Neural cell (in vitro differentiated cells): ENCODE data around the gene SPIN1. TPM values are rescaled to one million over a fixed set of nuclear protein-coding genes. Genes with fewer than 3 reads are reported as not detected.

Experiments
- H2AFZ ChIP-seq: fragments of 200-600, 300-800 bp; sonication (generic), shearing (Covaris generic); 2 replicates; pipeline ENCODE4 v1.6.0; 2014; ENCODE audit warnings: low read depth, mild to moderate bottlenecking, antibody characterized with exemption, low read length, moderate library complexity
- H3F3A ChIP-seq: fragments of 200-600 bp; shearing (Covaris generic); 2 replicates; pipeline ENCODE4 v1.6.1; 2016; ENCODE audit warnings: mild to moderate bottlenecking, moderate library complexity, mixed read lengths, antibody characterized with exemption, low read length; ENCODE audit not compliant: insufficient read depth, poor library complexity, severe bottlenecking
- H3K27ac ChIP-seq: fragments of 200-600, 300-800 bp; sonication (generic), shearing (Covaris generic); 2 replicates; pipeline ENCODE4 v1.5.1; 2014; ENCODE audit warnings: mild to moderate bottlenecking, low read length, moderate library complexity
- H3K27me3 ChIP-seq: fragments of 300-800, 200-600 bp; sonication (generic), shearing (Covaris generic); 2 replicates; pipeline ENCODE4 v1.6.0; 2014; ENCODE audit warnings: mild to moderate bottlenecking, low read depth, low read length, moderate library complexity; ENCODE audit not compliant: insufficient read depth
- H3K36me3 ChIP-seq: fragments of 300-800, 200-600 bp; sonication (generic), shearing (Covaris generic); 2 replicates; pipeline ENCODE4 v1.5.1; 2014; ENCODE audit warnings: mild to moderate bottlenecking, antibody characterized with exemption, low read length, moderate library complexity; ENCODE audit not compliant: insufficient read depth
- H3K4me2 ChIP-seq: fragments of 300-800, 200-600 bp; sonication (generic), shearing (Covaris generic); 2 replicates; pipeline ENCODE4 v1.6.0; 2014; ENCODE audit warnings: mild to moderate bottlenecking, low read length
- H3K4me3 ChIP-seq: fragments of 300-800, 200-600 bp; sonication (generic), shearing (Covaris generic); 2 replicates; pipeline ENCODE4 v1.5.1; 2014; ENCODE audit warnings: mild to moderate bottlenecking, low read length, moderate library complexity
- H3K79me2 ChIP-seq: fragments of 200-600 bp; shearing (Covaris generic); replicated peaks from 2 replicates; pipeline ENCODE4 v1.6.0; 2014; ENCODE audit warnings: mild to moderate bottlenecking, low read length, moderate library complexity; ENCODE audit not compliant: insufficient read depth
- H3K9ac ChIP-seq: fragments of 300-800, 200-600 bp; sonication (generic), shearing (Covaris generic); 2 replicates; pipeline ENCODE4 v1.6.1; 2016; ENCODE audit warnings: mild to moderate bottlenecking, low read length, mixed read lengths
- H3K9me2 ChIP-seq: fragments of 200-600 bp; shearing (Covaris generic); 2 replicates; pipeline ENCODE4 v1.6.1; 2016; ENCODE audit warnings: mild to moderate bottlenecking, low read length, mixed read lengths; ENCODE audit not compliant: insufficient read depth
- H3K9me3 ChIP-seq: fragments of 200-600, 300-800 bp; sonication (generic), shearing (Covaris generic); 2 replicates; pipeline ENCODE4 v1.6.1; 2016; ENCODE audit warnings: mild to moderate bottlenecking, mixed run types, low read length, moderate library complexity, mixed read lengths
- H4K20me1 ChIP-seq: fragments of 200-600 bp; shearing (Covaris generic); 2 replicates; pipeline ENCODE4 v1.6.1; 2016; ENCODE audit warnings: mild to moderate bottlenecking, mixed run types; ENCODE audit not compliant: insufficient read depth
- EP300 ChIP-seq: fragments of 450-650 bp; conservative IDR thresholded peaks from 2 replicates; pipeline ENCODE4 v1.6.1; 2014; ENCODE audit warnings: antibody characterized with exemption, mild to moderate bottlenecking, moderate library complexity; ENCODE audit not compliant: poor library complexity, severe bottlenecking
- EZH2 ChIP-seq: fragments of 200-600, 300-800 bp; shearing (Covaris generic), sonication (generic); IDR thresholded peaks from 2 replicates; pipeline ENCODE4 v1.6.1; 2014; ENCODE audit warnings: antibody characterized with exemption, low read length, borderline replicate concordance, mild to moderate bottlenecking; ENCODE audit not compliant: insufficient read depth, poor library complexity, severe bottlenecking
- MXI1 ChIP-seq: fragments of 450-650 bp; conservative IDR thresholded peaks from 2 replicates; pipeline ENCODE4 v1.6.1; 2014; ENCODE audit warnings: antibody characterized with exemption, mild to moderate bottlenecking; ENCODE audit not compliant: poor library complexity, severe bottlenecking
- POLR2AphosphoS5 ChIP-seq: IDR thresholded peaks from 2 replicates; pipeline ENCODE4 v1.6.1; 2012
- RAD21 ChIP-seq: fragments of 450-650 bp; conservative IDR thresholded peaks from 2 replicates; pipeline ENCODE4 v1.6.1; 2014; ENCODE audit warnings: antibody characterized with exemption, mild to moderate bottlenecking, moderate library complexity
- REST ChIP-seq: IDR thresholded peaks from 2 replicates; pipeline ENCODE4 v1.6.1; 2012; ENCODE audit warnings: borderline replicate concordance
- SMC3 ChIP-seq: fragments of 450-650 bp; conservative IDR thresholded peaks from 2 replicates; pipeline ENCODE4 v1.6.1; 2014; ENCODE audit warnings: antibody characterized with exemption, mild to moderate bottlenecking, moderate library complexity; ENCODE audit not compliant: poor library complexity
- TAF1 ChIP-seq: IDR thresholded peaks from 2 replicates; pipeline ENCODE4 v1.6.1; 2012; ENCODE audit warnings: low read depth
- polyA plus RNA-seq: library from polyadenylated mRNA; depleted of rRNA; stranded (reverse); fragments of >200 nt; gene quantifications from 2 replicates; pipeline ENCODE4 v1.2.3, GENCODE V29; 2014
- TF ChIP-seq, protein P1 (sequence below): fragments of 450-650 bp; IDR thresholded peaks from 2 replicates; pipeline ENCODE4 v1.5.1; 2014; ENCODE audit warnings: antibody characterized with exemption, mild to moderate bottlenecking, moderate library complexity; ENCODE audit not compliant: poor library complexity, severe bottlenecking

SPIN1 gene
- polyA plus RNA-seq, 1 donor from 2014 or later = 282 TPM

GRCh38 chr9:88372103-88372654 lies 16.1 kb upstream of the SPIN1 start:
- Histone ChIP-seq H3K27ac (no peak overlapping the region), H3K9ac (no peak overlapping the region), H2AFZ (no peak overlapping the region), H3K27me3 (no peaks in the 10 kb centered on the region), H3K4me3 (no peak overlapping the region), H3F3A (no peaks in the 10 kb centered on the region), H3K4me2 (no peak overlapping the region), H4K20me1 (no peaks in the 10 kb centered on the region), H3K36me3 (no peaks in the 10 kb centered on the region), H3K79me2 (no peaks in the 10 kb centered on the region), H3K9me2 (no peaks in the 10 kb centered on the region), H3K9me3 (no peaks in the 10 kb centered on the region)
- no peak for TF ChIP-seq RAD21

- no peaks in the 10 kb centered on the region for H4K20me1 ChIP-seq
- no peaks in the 10 kb centered on the region for H3F3A ChIP-seq
- H3K9me2 ChIP-seq = no peaks in the 10 kb centered on the region
- no peaks in the 10 kb centered on the region for H3K9me3 ChIP-seq
- H3K9ac ChIP-seq = no peak overlapping the region
- TF ChIP-seq RAD21 (no peak), TAF1 (no peak)
- H3K27ac ChIP-seq = no peak overlapping the region
- H3K36me3 ChIP-seq = no peaks in the 10 kb centered on the region
- no peaks in the 10 kb centered on the region for H3K79me2 ChIP-seq
- no peak overlapping the region for H3K4me3 ChIP-seq
- H3K27me3 ChIP-seq = no peaks in the 10 kb centered on the region
- H3K4me2 ChIP-seq = no peak overlapping the region
- no peak overlapping the region for H2AFZ ChIP-seq
These were observed 15.2 kb upstream of the SPIN1 start for GRCh38 chr9:88373045-88373444.

- Histone ChIP-seq H3K9me3 (no peaks in the 10 kb centered on the region), H4K20me1 (no peaks in the 10 kb centered on the region), H3K9ac (no peak overlapping the region), H3K9me2 (no peaks in the 10 kb centered on the region), H3K79me2 (no peaks in the 10 kb centered on the region), H2AFZ (no peak overlapping the region), H3K36me3 (no peaks in the 10 kb centered on the region), H3K4me3 (no peak overlapping the region), H3K4me2 (no peak overlapping the region), H3K27ac (no peak overlapping the region), H3K27me3 (no peaks in the 10 kb centered on the region), H3F3A (no peaks in the 10 kb centered on the region)
- TF ChIP-seq MXI1 (no peak), EP300 (no peak), RAD21 (no peak), EZH2 (no peak), POLR2AphosphoS5 (no peak), SMC3 (no peak), TAF1 (no peak), REST (no peak)
- TF ChIP-seq, protein P1, sequence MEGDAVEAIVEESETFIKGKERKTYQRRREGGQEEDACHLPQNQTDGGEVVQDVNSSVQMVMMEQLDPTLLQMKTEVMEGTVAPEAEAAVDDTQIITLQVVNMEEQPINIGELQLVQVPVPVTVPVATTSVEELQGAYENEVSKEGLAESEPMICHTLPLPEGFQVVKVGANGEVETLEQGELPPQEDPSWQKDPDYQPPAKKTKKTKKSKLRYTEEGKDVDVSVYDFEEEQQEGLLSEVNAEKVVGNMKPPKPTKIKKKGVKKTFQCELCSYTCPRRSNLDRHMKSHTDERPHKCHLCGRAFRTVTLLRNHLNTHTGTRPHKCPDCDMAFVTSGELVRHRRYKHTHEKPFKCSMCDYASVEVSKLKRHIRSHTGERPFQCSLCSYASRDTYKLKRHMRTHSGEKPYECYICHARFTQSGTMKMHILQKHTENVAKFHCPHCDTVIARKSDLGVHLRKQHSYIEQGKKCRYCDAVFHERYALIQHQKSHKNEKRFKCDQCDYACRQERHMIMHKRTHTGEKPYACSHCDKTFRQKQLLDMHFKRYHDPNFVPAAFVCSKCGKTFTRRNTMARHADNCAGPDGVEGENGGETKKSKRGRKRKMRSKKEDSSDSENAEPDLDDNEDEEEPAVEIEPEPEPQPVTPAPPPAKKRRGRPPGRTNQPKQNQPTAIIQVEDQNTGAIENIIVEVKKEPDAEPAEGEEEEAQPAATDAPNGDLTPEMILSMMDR = no peak
These were observed 9.9 kb upstream of the SPIN1 start for GRCh38 chr9:88378317-88378716.
